SK-N-SH (cell line): ENCODE measurements around the gene TLCD2. TPM values are rescaled to one million over a fixed set of nuclear protein-coding genes. Genes with fewer than 3 reads are reported as not detected.
A peak's percentile ranks its signal among the peaks of the same experiment; 100 is the strongest.

Experiments
- CTCF ChIA-PET: fragments of 300-600, 350-600 bp; formaldehyde crosslinking; extraction: SDS; loops from one replicate; lab custom pipeline; 2021; lab: Yijun Ruan, JAX
- POLR2A ChIA-PET: fragments of 350-600 bp; sonication (Branson Sonifier 250); formaldehyde crosslinking; extraction: SDS; loops from one replicate; lab custom pipeline; 2020; ENCODE audit warnings: antibody characterized with exemption, inconsistent platforms; lab: Yijun Ruan, JAX
- DNase-seq: peaks from one replicate; pipeline ENCODE4 v3.0.0; 2012
- H2AFZ ChIP-seq: fragments of 200-600 bp; sonication (generic); 2 replicates; pipeline ENCODE4 v1.8.1; 2016; ENCODE audit warnings: antibody characterized with exemption, mild to moderate bottlenecking, low read depth
- H3F3A ChIP-seq: fragments of 200-600 bp; sonication (generic); replicated peaks from 2 replicates; pipeline ENCODE3; 2016; ENCODE audit warnings: antibody characterized with exemption, mild to moderate bottlenecking; ENCODE audit not compliant: insufficient read depth
- H3K27ac ChIP-seq, 2 experiments: fragments of 200-500 bp in 1 of 2; fragments of 200-600 bp in 1 of 2; sonication (Bioruptor generic) in 1 of 2; sonication (generic), shearing (Covaris generic) in 1 of 2; 2 replicates each; pipeline versions ENCODE4 v1.5.1 to v1.6.1; 2014 to 2016; ENCODE audit warnings: low read depth in 2 of 2, inconsistent platforms in 1 of 2, low read length in 1 of 2, mild to moderate bottlenecking in 1 of 2, mixed read lengths in 1 of 2
- H3K27me3 ChIP-seq: fragments of 200-600 bp; sonication (generic), shearing (Covaris generic); 2 replicates; pipeline ENCODE4 v1.6.1; 2016; ENCODE audit warnings: mixed run types; ENCODE audit not compliant: insufficient read depth
- H3K36me3 ChIP-seq, 2 experiments: fragments of 200-500 bp in 1 of 2; fragments of 200-600 bp in 1 of 2; sonication (Bioruptor generic) in 1 of 2; sonication (generic) in 1 of 2; replicated peaks in 1 of 2; 2 replicates each; pipeline versions ENCODE3 to v1.5.1; 2014 to 2016; ENCODE audit warnings: low read length in 1 of 2, mild to moderate bottlenecking in 1 of 2; ENCODE audit not compliant: insufficient read depth in 2 of 2, control insufficient read depth in 1 of 2
- H3K4me1 ChIP-seq, 2 experiments: fragments of 200-500 bp in 1 of 2; fragments of 200-600 bp in 1 of 2; sonication (Bioruptor generic) in 1 of 2; sonication (generic), shearing (Covaris generic) in 1 of 2; 2 replicates each; pipeline versions ENCODE4 v1.5.1 to v1.6.1; 2014 to 2016; ENCODE audit warnings: low read depth in 1 of 2, low read length in 1 of 2, mixed run types in 1 of 2; ENCODE audit not compliant: insufficient read depth in 2 of 2, control insufficient read depth in 1 of 2
- H3K4me2 ChIP-seq: fragments of 200-600 bp; sonication (generic), shearing (Covaris generic); 2 replicates; pipeline ENCODE4 v1.6.1; 2017; ENCODE audit warnings: mixed run types
- H3K4me3 ChIP-seq, 2 experiments: fragments of 200-500 bp in 1 of 2; fragments of 200-600 bp in 1 of 2; sonication (Bioruptor generic) in 1 of 2; sonication (generic), shearing (Covaris generic) in 1 of 2; 2 replicates each; pipeline versions ENCODE4 v1.5.1 to v1.8.1; 2014 to 2016; ENCODE audit warnings: low read depth in 2 of 2, inconsistent platforms in 1 of 2, low read length in 1 of 2, mild to moderate bottlenecking in 1 of 2, mixed read lengths in 1 of 2, moderate library complexity in 1 of 2
- H3K79me2 ChIP-seq: fragments of 200-600 bp; sonication (generic); 2 replicates; pipeline ENCODE4 v1.8.1; 2017; ENCODE audit warnings: mild to moderate bottlenecking; ENCODE audit not compliant: insufficient read depth
- H3K9ac ChIP-seq: fragments of 200-600 bp; sonication (generic); 2 replicates; pipeline ENCODE4 v1.6.1; 2017; ENCODE audit warnings: mixed run types
- H3K9me2 ChIP-seq: fragments of 200-600 bp; sonication (generic); 2 replicates; pipeline ENCODE4 v1.6.1; 2017; ENCODE audit warnings: mixed run types
- H3K9me3 ChIP-seq: fragments of 200-600 bp; sonication (generic); 2 replicates; pipeline ENCODE4 v1.6.1; 2017; ENCODE audit warnings: mixed run types, mild to moderate bottlenecking, moderate library complexity
- H4K20me1 ChIP-seq: fragments of 200-600 bp; sonication (generic); 2 replicates; pipeline ENCODE4 v1.6.1; 2017; ENCODE audit warnings: mild to moderate bottlenecking, mixed run types; ENCODE audit not compliant: insufficient read depth
- CHD2 ChIP-seq: fragments of 150-350 bp; IDR thresholded peaks from 2 replicates; pipeline ENCODE4 v1.6.1; 2018; ENCODE audit warnings: low read length; ENCODE audit not compliant: partially characterized antibody
- ELF1 ChIP-seq: IDR thresholded peaks from 2 replicates; pipeline ENCODE4 v1.4.0; 2012
- FOXM1 ChIP-seq: IDR thresholded peaks from 2 replicates; pipeline ENCODE4 v1.4.0; 2012; ENCODE audit warnings: low read depth, mild to moderate bottlenecking
- GABPA ChIP-seq: IDR thresholded peaks from 2 replicates; pipeline ENCODE4 v1.4.0; 2012; ENCODE audit warnings: low read depth, mild to moderate bottlenecking
- IRF3 ChIP-seq: fragments of 150-350 bp; IDR thresholded peaks from 2 replicates; pipeline ENCODE4 v1.6.1; 2016; ENCODE audit warnings: mild to moderate bottlenecking, low read depth, low read length
- JUND ChIP-seq: IDR thresholded peaks from 2 replicates; pipeline ENCODE4 v1.4.0; 2012
- MAX ChIP-seq: IDR thresholded peaks from 2 replicates; pipeline ENCODE4 v1.4.0; 2012; ENCODE audit warnings: low read depth
- NRF1 ChIP-seq: IDR thresholded peaks from 2 replicates; pipeline ENCODE4 v1.6.1; 2012; ENCODE audit warnings: low read depth, mild to moderate bottlenecking, low read length
- RCOR1 ChIP-seq: fragments of 150-350 bp; IDR thresholded peaks from 2 replicates; pipeline ENCODE4 v1.6.1; 2017; ENCODE audit warnings: antibody characterized with exemption, low read length
- REST ChIP-seq: IDR thresholded peaks from 2 replicates; pipeline ENCODE4 v1.6.1; 2012; ENCODE audit warnings: mild to moderate bottlenecking, low read depth, low read length, moderate library complexity
- RXRA ChIP-seq: IDR thresholded peaks from 2 replicates; pipeline ENCODE4 v1.4.0; 2012; ENCODE audit warnings: low read depth, mild to moderate bottlenecking, borderline replicate concordance
- SMC3 ChIP-seq: IDR thresholded peaks from 2 replicates; pipeline ENCODE4 v1.6.1; 2012; ENCODE audit warnings: low read depth, low read length, improper control_type of control experiment
- TCF12 ChIP-seq: IDR thresholded peaks from 2 replicates; pipeline ENCODE4 v1.4.0; 2012
- USF1 ChIP-seq: IDR thresholded peaks from 2 replicates; pipeline ENCODE4 v1.4.0; 2012; ENCODE audit warnings: low read depth, borderline replicate concordance
- WGBS: methylation state at CpG from one replicate; pipeline ENCODE4 v1.1.6; 2017; ENCODE audit warnings: low lambda C conversion rate; 5-methylcytosine and 5-hydroxymethylcytosine counted together
- polyA plus RNA-seq, 3 experiments: library from polyadenylated mRNA; depleted of rRNA; stranded (reverse); fragments of >200 nt; gene quantifications; 2 replicates each; pipeline ENCODE4 v1.2.3, GENCODE V29; 2012

Gene TLCD2
- polyA plus RNA-seq, 1 of the 3 experiments (the other 2 are of a cell fraction), result 1.3 TPM

GRCh38 chr17:1758807-1759206 is 48.6 kb upstream of the TLCD2 start (continued):
- TF ChIP-seq ELF1, result no peak

- Histone ChIP-seq H4K20me1 (no peaks in the 10 kb centered on the region), H3K27me3 (no peaks in the 10 kb centered on the region), H3K4me3 (no peak overlapping the region), H3K9me2 (no peaks in the 10 kb centered on the region), H3K9me3 (no peaks in the 10 kb centered on the region), H3K4me1 (peaks cover 0 to 14% of the 10 kb centered on the region in 2 experiments; a peak in 1 of 4 replicates), H2AFZ (no peak overlapping the region), H3K36me3 (no peaks in the 10 kb centered on the region), H3K4me2 (no peak overlapping the region), H3F3A (no peaks in the 10 kb centered on the region), H3K27ac (peak overlapping the region in 1 of 2 experiments; percentile 61; a peak in 2 of 4 replicates), H3K79me2 (no peaks in the 10 kb centered on the region), H3K9ac (no peak overlapping the region)
- ChIA-PET CTCF (interaction anchor here (0.7 to 1.5 kb wide), 4 partner anchors 27 to 31 kb away, joined by 3 to 5 read pairs (median 4); partner anchors contain the start of gene WDR81), POLR2A (interaction anchor here (0.8 to 1.8 kb wide), 3 partner anchors 8 to 74 kb away, joined by 3 to 6 read pairs (median 5); partner anchors contain the start of genes RPA1 and SMYD4)
- WGBS, result 83% methylated on average over 17 of the region's 17 CpGs
- no peak for DNase-seq
- TF ChIP-seq CHD2 (no peak), REST (no peak), TCF12 (no peak)
Measured at GRCh38 chr17:1755827-1756262, 45.7 kb upstream of the TLCD2 start.

GRCh38 chr17:1755252-1755826 is 45.2 kb upstream of the TLCD2 start:
- ChIA-PET POLR2A (interaction anchor here (0.8 to 1.8 kb wide), 3 partner anchors 9 to 74 kb away, joined by 3 to 6 read pairs (median 5); partner anchors contain the start of genes RPA1 and SMYD4), CTCF (interaction anchor here (0.7 to 1.5 kb wide), 4 partner anchors 27 to 31 kb away, joined by 3 to 5 read pairs (median 4); partner anchors contain the start of gene WDR81)
- Histone ChIP-seq H3K79me2 (no peaks in the 10 kb centered on the region), H3K27me3 (no peaks in the 10 kb centered on the region), H3K4me2 (no peak overlapping the region), H4K20me1 (no peaks in the 10 kb centered on the region), H3K27ac (peak overlapping the region in 1 of 2 experiments; percentile 61; a peak in 2 of 4 replicates), H3F3A (no peaks in the 10 kb centered on the region), H3K9me3 (no peaks in the 10 kb centered on the region), H3K4me1 (peaks cover 0 to 14% of the 10 kb centered on the region in 2 experiments; a peak in 1 of 4 replicates), H3K36me3 (no peaks in the 10 kb centered on the region), H2AFZ (no peak overlapping the region), H3K9me2 (no peaks in the 10 kb centered on the region), H3K9ac (no peak overlapping the region), H3K4me3 (no peak overlapping the region)
- WGBS, result 72% methylated on average over 18 of the region's 20 CpGs
- DNase-seq, result peak; percentile 85
- TF ChIP-seq NRF1 (no peak), CHD2 (no peak), SMC3 (no peak), RCOR1 (no peak), TCF12 (no peak), USF1 (no peak), IRF3 (no peak), RXRA (no peak), JUND (no peak), FOXM1 (no peak), MAX (no peak), GABPA (no peak)
